ENCODE measurements around the gene HSF4. TPM values are rescaled to one million over a fixed set of nuclear protein-coding genes. Genes with fewer than 3 reads are reported as not detected.
"Not testable (repeated sequence)": the region's sequence is repeated elsewhere in the genome, so short reads cannot be mapped to it uniquely, and the experiment has no call there.

Gene HSF4
- total RNA-seq, 1 experiment from 2014 or later = 39.4 TPM

- Mint-ChIP-seq H3K27ac (ENCODE audit: unreplicated experiment) (no peak overlapping the region), H3K4me3 (ENCODE audit: unreplicated experiment) (no peak overlapping the region), H3K4me1 (ENCODE audit: low read depth, unreplicated experiment) (peaks cover 33% of the 10 kb centered on the region), H3K27me3 (ENCODE audit: insufficient read depth, unreplicated experiment) (no peaks in the 10 kb centered on the region), H3K9me3 (ENCODE audit: unreplicated experiment) (no peaks in the 10 kb centered on the region), H3K36me3 (ENCODE audit: insufficient read depth, unreplicated experiment) (peaks cover 37% of the 10 kb centered on the region)
- H3K4me3 ChIP-seq (ENCODE audit: low read depth, low read length) = no peak overlapping the region
- H3K27me3 ChIP-seq (replicated peaks; ENCODE audit: control insufficient read depth, insufficient read depth, low read length) = no peaks in the 10 kb centered on the region
- CTCF ChIA-PET = interaction anchor here (0.7 to 1.4 kb wide), 3 partner anchors 13 to 99 kb away, joined by 3 to 5 read pairs (median 3); no protein-coding TSS in a partner anchor
- no peak for TF ChIP-seq CTCF (IDR thresholded peaks at IDR 0.05; ENCODE audit: insufficient read depth in 1 of 2, low read depth in 1 of 2, low read length in 1 of 2, severe bottlenecking in 1 of 2, unreplicated experiment in 1 of 2)
- no peaks in the 10 kb centered on the region for H3K9me3 ChIP-seq
- 0 out of 2 replicates have a peak, but pooled peaks cover 2% of the 10 kb centered on the region for H3K36me3 ChIP-seq (ENCODE audit: control insufficient read depth, insufficient read depth, low read length)
- BruUV-seq (replicated peaks) = no TSS peak
- no peak for DNase-seq
- peaks cover 25% of the 10 kb centered on the region for H3K4me1 ChIP-seq
- POLR2A ChIA-PET = no interaction called here
- intact Hi-C loops (cut with micrococcal nuclease; ENCODE audit: unreplicated experiment) = no loop called here
Observed at GRCh38 chr16:67116388-67117311, 47.9 kb upstream of the HSF4 start.

DNA sequence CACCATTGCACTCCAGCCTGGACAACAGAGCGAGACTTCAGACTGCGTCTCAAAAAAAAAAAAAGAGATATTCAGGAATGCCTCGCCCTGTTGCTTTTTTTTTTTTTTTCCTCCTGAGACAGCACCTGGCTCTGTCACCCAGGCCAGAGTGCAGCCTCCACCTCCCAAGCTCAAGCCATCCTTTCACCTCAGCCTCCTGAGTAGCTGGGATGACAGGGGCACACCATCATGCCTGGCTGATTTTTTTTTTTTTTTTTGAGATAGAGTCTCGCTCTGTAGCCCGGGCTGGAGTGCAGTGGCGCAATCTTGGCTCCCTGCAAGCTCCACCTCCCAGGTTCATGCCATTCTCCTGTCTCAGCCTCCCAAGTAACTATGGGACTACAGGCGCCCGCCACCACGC lies 46.8 kb upstream of the HSF4 start:
- BruUV-seq (replicated peaks) = no TSS peak
- Mint-ChIP-seq H3K9me3 (ENCODE audit: unreplicated experiment) (no peaks in the 10 kb centered on the region), H3K27me3 (ENCODE audit: insufficient read depth, unreplicated experiment) (no peaks in the 10 kb centered on the region), H3K27ac (ENCODE audit: unreplicated experiment) (no peak overlapping the region), H3K36me3 (ENCODE audit: insufficient read depth, unreplicated experiment) (peaks cover 45% of the 10 kb centered on the region), H3K4me1 (ENCODE audit: low read depth, unreplicated experiment) (peaks cover 24% of the 10 kb centered on the region), H3K4me3 (ENCODE audit: unreplicated experiment) (no peak overlapping the region)
- intact Hi-C loops (cut with micrococcal nuclease; ENCODE audit: unreplicated experiment) = no loop called here
- Histone ChIP-seq H3K36me3 (ENCODE audit: control insufficient read depth, insufficient read depth, low read length) (0 out of 2 replicates have a peak, but pooled peaks cover 2% of the 10 kb centered on the region), H3K9me3 (no peaks in the 10 kb centered on the region), H3K27me3 (replicated peaks; ENCODE audit: control insufficient read depth, insufficient read depth, low read length) (no peaks in the 10 kb centered on the region), H3K4me1 (peaks cover 18% of the 10 kb centered on the region), H3K4me3 (ENCODE audit: low read depth, low read length) (no peak overlapping the region)
- no peak for DNase-seq
- ChIA-PET POLR2A (interaction anchor here (0.5 kb wide), 2 partner anchors 51 to 293 kb away, joined by 4 to 5 read pairs; no protein-coding TSS in a partner anchor), CTCF (interaction anchor here (0.7 to 0.8 kb wide), 4 partner anchors 10 to 100 kb away, joined by 3 read pairs; no protein-coding TSS in a partner anchor)
- no peak for TF ChIP-seq CTCF (IDR thresholded peaks at IDR 0.05; ENCODE audit: insufficient read depth in 1 of 2, low read depth in 1 of 2, low read length in 1 of 2, severe bottlenecking in 1 of 2, unreplicated experiment in 1 of 2)

DNA sequence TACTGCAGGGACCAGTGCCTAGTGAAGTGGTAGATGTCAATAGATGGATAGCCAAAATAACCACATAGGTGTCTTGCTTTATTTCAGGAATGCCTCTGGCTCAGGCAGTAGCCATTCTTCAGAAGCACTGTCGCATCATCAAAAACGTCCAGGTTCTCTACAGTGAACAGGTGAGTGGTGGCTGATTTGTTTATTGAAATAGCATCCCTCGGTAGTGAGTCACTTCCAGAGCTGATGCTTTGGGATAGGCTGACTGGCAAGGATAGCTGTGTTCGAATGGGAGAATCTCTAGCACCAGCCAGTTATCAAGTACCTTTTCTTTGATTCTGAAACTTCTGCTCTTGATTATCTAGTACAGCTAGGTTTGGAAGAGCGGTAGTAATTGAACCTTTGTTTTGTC lies 44.5 kb upstream of the HSF4 start:
- Histone ChIP-seq H3K4me1 (no peaks in the 10 kb centered on the region), H3K9me3 (no peaks in the 10 kb centered on the region), H3K36me3 (ENCODE audit: control insufficient read depth, insufficient read depth, low read length) (0 out of 2 replicates have a peak, but pooled peaks cover 2% of the 10 kb centered on the region), H3K4me3 (ENCODE audit: low read depth, low read length) (no peak overlapping the region), H3K27me3 (replicated peaks; ENCODE audit: control insufficient read depth, insufficient read depth, low read length) (no peaks in the 10 kb centered on the region)
- Mint-ChIP-seq H3K36me3 (ENCODE audit: insufficient read depth, unreplicated experiment) (peaks cover 56% of the 10 kb centered on the region), H3K4me1 (ENCODE audit: low read depth, unreplicated experiment) (peaks cover 8% of the 10 kb centered on the region), H3K9me3 (ENCODE audit: unreplicated experiment) (no peaks in the 10 kb centered on the region), H3K4me3 (ENCODE audit: unreplicated experiment) (no peak overlapping the region), H3K27me3 (ENCODE audit: insufficient read depth, unreplicated experiment) (no peaks in the 10 kb centered on the region), H3K27ac (ENCODE audit: unreplicated experiment) (no peak overlapping the region)
- no peak for TF ChIP-seq CTCF (IDR thresholded peaks at IDR 0.05; ENCODE audit: insufficient read depth in 1 of 2, low read depth in 1 of 2, low read length in 1 of 2, severe bottlenecking in 1 of 2, unreplicated experiment in 1 of 2)
- no TSS peak for BruUV-seq (replicated peaks)
- CTCF ChIA-PET = interaction anchor here (0.6 kb wide), 1 partner anchor 14 kb away, joined by 3 read pairs; no protein-coding TSS in a partner anchor
- no peak for DNase-seq
- intact Hi-C loops (cut with micrococcal nuclease; ENCODE audit: unreplicated experiment) = no loop called here
- POLR2A ChIA-PET = no interaction called here

DNA sequence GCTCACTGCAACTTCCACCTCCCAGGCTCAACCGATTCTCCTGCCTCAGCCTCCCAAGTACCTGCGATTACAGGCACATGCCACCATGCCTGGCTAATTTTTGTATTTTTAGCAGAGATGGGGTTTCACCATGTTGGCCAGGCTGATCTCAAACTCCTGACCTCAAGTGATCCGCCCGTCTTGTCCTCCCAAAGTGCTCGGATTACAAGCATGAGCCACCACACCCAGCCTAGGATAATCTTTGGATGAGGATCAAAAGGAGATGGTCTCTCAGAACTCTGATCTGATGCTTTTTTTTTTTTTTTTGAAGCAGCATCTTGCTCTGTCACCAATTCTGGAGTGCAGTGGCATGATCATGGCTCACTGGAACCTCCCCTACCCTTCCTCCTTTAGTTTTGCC lies 41.7 kb upstream of the HSF4 start:
- POLR2A ChIA-PET; H3K4me3 Mint-ChIP-seq (ENCODE audit: unreplicated experiment); H3K36me3 ChIP-seq (ENCODE audit: control insufficient read depth, insufficient read depth, low read length); DNase-seq; CTCF ChIA-PET; intact Hi-C loops (cut with micrococcal nuclease; ENCODE audit: unreplicated experiment); H3K27ac Mint-ChIP-seq (ENCODE audit: unreplicated experiment); BruUV-seq (replicated peaks); H3K4me1 ChIP-seq; H3K27me3 ChIP-seq (replicated peaks; ENCODE audit: control insufficient read depth, insufficient read depth, low read length); H3K4me3 ChIP-seq (ENCODE audit: low read depth, low read length); H3K9me3 ChIP-seq; H3K4me1 Mint-ChIP-seq (ENCODE audit: low read depth, unreplicated experiment); H3K9me3 Mint-ChIP-seq (ENCODE audit: unreplicated experiment); H3K27me3 Mint-ChIP-seq (ENCODE audit: insufficient read depth, unreplicated experiment): not testable (repeated sequence)
- peaks cover 67% of the 10 kb centered on the region for H3K36me3 Mint-ChIP-seq (ENCODE audit: insufficient read depth, unreplicated experiment)
